B cell (primary cell): ENCODE results near the gene ANKRD44. TPM values are rescaled to one million over a fixed set of nuclear protein-coding genes. Genes with fewer than 3 reads are reported as not detected.

Experiments used
- ATAC-seq: fragments of 200-7000 bp; cut with Tn5 transposase; one replicate; pipeline ENCODE4 v1.10.0; 2021; ENCODE audit warnings: low read depth, mild to moderate bottlenecking, moderate number of reproducible peaks, moderate library complexity
- CTCF ChIA-PET: fragments of 350-600 bp; sonication (Branson Sonifier 250); formaldehyde crosslinking; loops from one replicate; lab custom pipeline; 2021; ENCODE audit warnings: antibody characterized with exemption, inconsistent platforms; lab: Charles Lee
- POLR2A ChIA-PET: fragments of 350-600 bp; sonication (Branson Sonifier 250); formaldehyde crosslinking; loops from one replicate; lab custom pipeline; 2021; ENCODE audit warnings: antibody characterized with exemption; lab: Charles Lee
- DNase-seq: peaks from one replicate; pipeline ENCODE4 v3.0.0; 2013
- H2AFZ ChIP-seq: 2 replicates; pipeline ENCODE4 v1.6.1; 2012; ENCODE audit warnings: mild to moderate bottlenecking, low read depth, low read length; ENCODE audit not compliant: insufficient read depth, poor library complexity, severe bottlenecking
- H3K27ac ChIP-seq, 2 donors: 1 replicate in 1 of 2; 2 replicates in 1 of 2; pipeline ENCODE4 v1.5.1; 2012 to 2013; ENCODE audit warnings: low read length in 2 of 2, mild to moderate bottlenecking in 2 of 2, moderate library complexity in 1 of 2
- H3K27me3 ChIP-seq, 4 experiments: fragments of 200-600 bp in 1 of 4; sonication (generic) in 1 of 4; replicated peaks in 1 of 4; 1 replicate in 2 of 4; 2 replicates in 2 of 4; pipeline versions ENCODE4 v1.6.1 to v1.7.0; 2013 to 2016; ENCODE audit warnings: low read length in 3 of 4, mild to moderate bottlenecking in 2 of 4, mixed read lengths in 1 of 4, moderate library complexity in 1 of 4; ENCODE audit not compliant: insufficient read depth in 4 of 4, control insufficient read depth in 3 of 4; ENCODE audit errors: control extremely low read depth in 1 of 4
- H3K36me3 ChIP-seq, 2 experiments: replicated peaks in 1 of 2; 1 replicate in 1 of 2; 2 replicates in 1 of 2; pipeline versions ENCODE4 v1.6.1 to v1.7.1; 2013; ENCODE audit warnings: low read length in 1 of 2; ENCODE audit not compliant: insufficient read depth in 2 of 2, control insufficient read depth in 1 of 2; ENCODE audit errors: control extremely low read depth in 1 of 2, extremely low read depth in 1 of 2
- H3K4me1 ChIP-seq, 2 donors: fragments of 200-600 bp in 1 of 2; sonication (generic) in 1 of 2; 1 replicate in 1 of 2; 2 replicates in 1 of 2; pipeline versions ENCODE4 v1.5.1 to v1.6.1; 2013 to 2017; ENCODE audit warnings: low read length in 2 of 2; ENCODE audit not compliant: control insufficient read depth in 2 of 2, insufficient read depth in 2 of 2
- H3K4me2 ChIP-seq: replicated peaks from 2 replicates; pipeline ENCODE3; 2012; ENCODE audit warnings: mild to moderate bottlenecking, low read depth, low read length; ENCODE audit not compliant: poor library complexity, severe bottlenecking
- H3K4me3 ChIP-seq, 5 experiments: fragments of 200-600 bp in 1 of 5; sonication (generic) in 1 of 5; 1 replicate in 3 of 5; 2 replicates in 2 of 5; pipeline versions ENCODE4 v1.5.1 to v1.7.0; 2011 to 2016; ENCODE audit warnings: low read length in 4 of 5, mild to moderate bottlenecking in 4 of 5, low read depth in 2 of 5, control low read depth in 1 of 5, moderate library complexity in 1 of 5; ENCODE audit not compliant: insufficient read depth in 1 of 5; ENCODE audit errors: control extremely low read depth in 1 of 5, extremely low read depth in 1 of 5
- H3K79me2 ChIP-seq: fragments of 200-600 bp; sonication (generic); one replicate; pipeline ENCODE4 v1.6.0; 2016; ENCODE audit warnings: low read length; ENCODE audit not compliant: control insufficient read depth, insufficient read depth
- H3K9ac ChIP-seq: fragments of 200-600 bp; sonication (generic); 2 replicates; pipeline ENCODE4 v1.6.1; 2017; ENCODE audit warnings: mild to moderate bottlenecking, low read length, moderate library complexity
- H3K9me3 ChIP-seq, 3 donors: one replicate each; pipeline versions ENCODE4 v1.6.1 to v1.7.1; 2013; ENCODE audit warnings: low read length in 2 of 3; ENCODE audit not compliant: control insufficient read depth in 2 of 3, insufficient read depth in 1 of 3; ENCODE audit errors: control extremely low read depth in 1 of 3
- H4K20me1 ChIP-seq: 2 replicates; pipeline ENCODE4 v1.6.0; 2012; ENCODE audit warnings: mild to moderate bottlenecking, low read length; ENCODE audit not compliant: insufficient read depth, control insufficient read depth, poor library complexity, severe bottlenecking
- H3K27ac Mint-ChIP-seq: one replicate; pipeline ENCODE4 v1.8.0; 2021; ENCODE audit warnings: mixed read lengths
- H3K27me3 Mint-ChIP-seq: one replicate; pipeline ENCODE4 v1.8.0; 2021; ENCODE audit warnings: mixed read lengths
- H3K4me1 Mint-ChIP-seq: one replicate; pipeline ENCODE4 v1.8.0; 2021; ENCODE audit warnings: mixed read lengths
- H3K4me3 Mint-ChIP-seq: one replicate; pipeline ENCODE4 v1.8.0; 2021; ENCODE audit warnings: mixed read lengths
- H3K9me3 Mint-ChIP-seq: one replicate; pipeline ENCODE4 v1.8.0; 2022; ENCODE audit warnings: mixed read lengths; ENCODE audit not compliant: insufficient read depth
- CTCF ChIP-seq: fragments of 200-600 bp; IDR thresholded peaks from one replicate; pipeline ENCODE4 v1.8.0; 2022; ENCODE audit warnings: antibody characterized with exemption, mild to moderate bottlenecking
- EZH2 ChIP-seq: IDR thresholded peaks from 2 replicates; pipeline ENCODE4 v1.6.1; 2012; ENCODE audit warnings: borderline replicate concordance, low read depth, mild to moderate bottlenecking, moderate library complexity, low read length; ENCODE audit not compliant: insufficient read depth, poor library complexity, severe bottlenecking
- WGBS: methylation state at CpG from one replicate; pipeline ENCODE4 v1.1.5; 2013; ENCODE audit warnings: missing lambda C conversion rate; ENCODE audit not compliant: insufficient coverage; 5-methylcytosine and 5-hydroxymethylcytosine counted together
- intact Hi-C: fragments of 100-400 bp; cut with micrococcal nuclease; formaldehyde crosslinking; loops from one replicate; pipeline ENCODE4 v1.10.0; 2022
- polyA plus RNA-seq: library from polyadenylated mRNA; depleted of rRNA; stranded (reverse); fragments of >200 nt; gene quantifications from 2 replicates; pipeline ENCODE4 v1.2.3, GENCODE V29; 2012
- total RNA-seq, 2 donors: library from RNA; stranded (reverse); fragments of 120-200 nt in 1 of 2; gene quantifications; 1 replicate in 1 of 2; 2 replicates in 1 of 2; pipeline versions ENCODE4 v1.2.3 to v1.2.4, GENCODE V29; 2013 to 2022

Gene ANKRD44
- total and polyA plus RNA-seq, 2 donors (not counting 1 experiment from before 2014, with no cell fraction given) = 92.6 to 457 TPM

- H3K9me3 ChIP-seq = no peaks in the 10 kb centered on the region
- H3K9me3 Mint-ChIP-seq = no peaks in the 10 kb centered on the region
- 83% methylated on average over 3 of the region's 5 CpGs for WGBS
- TF ChIP-seq CTCF (no peak), EZH2 (no peak)
- no peak overlapping the region for H3K27ac ChIP-seq
- no peaks in the 10 kb centered on the region for H4K20me1 ChIP-seq
- DNase-seq (no peak), ATAC-seq (no peak)
- no peak overlapping the region for H2AFZ ChIP-seq
- H3K4me3 Mint-ChIP-seq = no peak overlapping the region
- peaks cover 0 to 4% (median 2%) of the 10 kb centered on the region in 4 experiments for H3K27me3 ChIP-seq
- no peaks in the 10 kb centered on the region for H3K4me1 Mint-ChIP-seq
- H3K36me3 ChIP-seq = no peaks in the 10 kb centered on the region
- H3K79me2 ChIP-seq = no peaks in the 10 kb centered on the region
- intact Hi-C loops = no loop called here
- no peak overlapping the region for H3K9ac ChIP-seq
- ChIA-PET POLR2A (no interaction called here), CTCF (no interaction called here)
- H3K27ac Mint-ChIP-seq = no peak overlapping the region
- no peak overlapping the region for H3K4me2 ChIP-seq
- peaks cover 25% of the 10 kb centered on the region for H3K27me3 Mint-ChIP-seq
- H3K4me3 ChIP-seq = no peak overlapping the region
- H3K4me1 ChIP-seq = no peaks in the 10 kb centered on the region
Observed at GRCh38 chr2:196949116-196949515, 361.5 kb downstream of the ANKRD44 start.

GRCh38 chr2:196944570-196944969 is 366.0 kb downstream of the ANKRD44 start:
- H3K27ac Mint-ChIP-seq = no peak overlapping the region
- POLR2A ChIA-PET = interaction anchor here (0.6 kb wide), 1 partner anchor 19 kb away, joined by 3 read pairs; no protein-coding TSS in a partner anchor

More at GRCh38 chr2:196944570-196944969, 366.0 kb downstream of the ANKRD44 start:
- no peaks in the 10 kb centered on the region for H3K4me1 Mint-ChIP-seq
- CTCF ChIA-PET = no interaction called here
- H3K27ac ChIP-seq = no peak overlapping the region
- H3K4me3 Mint-ChIP-seq = no peak overlapping the region
- no peak overlapping the region for H3K4me2 ChIP-seq
- no peaks in the 10 kb centered on the region for H4K20me1 ChIP-seq
- intact Hi-C loops = no loop called here
- H3K9ac ChIP-seq = no peak overlapping the region
- no peak for ATAC-seq
- peaks cover 0 to 4% (median 2%) of the 10 kb centered on the region in 4 experiments for H3K27me3 ChIP-seq
- no peak for DNase-seq
- no peak overlapping the region for H3K4me3 ChIP-seq
- no peaks in the 10 kb centered on the region for H3K9me3 Mint-ChIP-seq
- H3K27me3 Mint-ChIP-seq = peaks cover 18% of the 10 kb centered on the region
- TF ChIP-seq EZH2 (no peak), CTCF (no peak)
- WGBS = 87% methylated on average over 4 of the region's 4 CpGs
- H3K36me3 ChIP-seq = no peaks in the 10 kb centered on the region
- no peak overlapping the region for H2AFZ ChIP-seq
- no peaks in the 10 kb centered on the region for H3K4me1 ChIP-seq
- H3K79me2 ChIP-seq = no peaks in the 10 kb centered on the region
- no peaks in the 10 kb centered on the region for H3K9me3 ChIP-seq
